A549 (cell line): ENCODE results near the gene PCCB. TPM values are rescaled to one million over a fixed set of nuclear protein-coding genes. Genes with fewer than 3 reads are reported as not detected.
"Not testable (repeated sequence)": the region's sequence is repeated elsewhere in the genome, so short reads cannot be mapped to it uniquely, and the experiment has no call there.

ENCODE experiments used
- ATAC-seq, 2 experiments: fragments of 200-7000 bp in 1 of 2; fragments of >200 bp in 1 of 2; cut with Nextera tagmentation in 1 of 2; cut with Tn5 transposase in 1 of 2; 3 replicates each; pipeline versions ENCODE4 v1.8.0 to v1.9.1; 2018 to 2020; ENCODE audit warnings: mild to moderate bottlenecking in 1 of 2, moderate library complexity in 1 of 2
- CTCF ChIA-PET: fragments of 300-600 bp; sonication (Branson Sonifier 250); formaldehyde crosslinking; extraction: SDS; loops from one replicate; lab custom pipeline; 2021; ENCODE audit warnings: antibody characterized with exemption, inconsistent platforms; lab: Yijun Ruan, JAX
- POLR2A ChIA-PET: fragments of 350-600 bp; formaldehyde crosslinking; extraction: SDS; loops from one replicate; lab custom pipeline; 2021; ENCODE audit warnings: antibody characterized with exemption, inconsistent platforms; lab: Yijun Ruan, JAX
- DNase-seq, 2 experiments: peaks; one replicate each; pipeline versions ENCODE4 v3.0.0 to v3.0.0-alpha.2; 2011 to 2016; ENCODE audit warnings: low read depth in 1 of 2, low spot score in 1 of 2
- FAIRE-seq: peaks from 2 replicates; lab custom pipeline; 2011; peaks lifted over from hg19 to GRCh38; lab: Jason Lieb, UNC
- H3K27ac ChIP-seq, 2 experiments: fragments of >200 bp; sonication (Bioruptor Twin); formaldehyde crosslinking; 3 replicates each; pipeline ENCODE4 v1.5.1; 2016 to 2017
- H3K4me1 ChIP-seq: fragments of >200 bp; sonication (Bioruptor Twin); formaldehyde crosslinking; 3 replicates; pipeline ENCODE4 v1.6.1; 2016
- H3K4me2 ChIP-seq: fragments of >200 bp; sonication (Bioruptor Twin); formaldehyde crosslinking; 3 replicates; pipeline ENCODE4 v1.6.1; 2016
- H3K4me3 ChIP-seq: fragments of >200 bp; sonication (Bioruptor Twin); formaldehyde crosslinking; 3 replicates; pipeline ENCODE4 v1.5.1; 2016
- H3K9me3 ChIP-seq: fragments of >200 bp; sonication (Bioruptor Twin); formaldehyde crosslinking; 3 replicates; pipeline ENCODE4 v1.6.1; 2016
- CBX2 ChIP-seq: fragments of 200-600 bp; sonication (generic); IDR thresholded peaks from 2 replicates; pipeline ENCODE4 v1.6.1; 2016; ENCODE audit warnings: low read depth, mild to moderate bottlenecking, borderline replicate concordance
- CTCF ChIP-seq: fragments of >200 bp; sonication (Bioruptor Twin); formaldehyde crosslinking; IDR thresholded peaks from 3 replicates; pipeline ENCODE4 v1.5.1; 2016
- E2F6 ChIP-seq: IDR thresholded peaks from 2 replicates; pipeline ENCODE4 v1.6.1; 2012; ENCODE audit warnings: low read depth, borderline replicate concordance
- ELK1 ChIP-seq: fragments of 150-350 bp; IDR thresholded peaks from 2 replicates; pipeline ENCODE4 v1.6.1; 2014; ENCODE audit warnings: low read depth, mild to moderate bottlenecking, low read length
- EP300 ChIP-seq, 2 experiments: fragments of >200 bp; sonication (Bioruptor Twin); formaldehyde crosslinking; IDR thresholded peaks; 2 replicates in 1 of 2; 3 replicates in 1 of 2; pipeline ENCODE4 v1.6.1; 2016 to 2017
- FOSL2 ChIP-seq, 2 experiments: fragments of 450-650 bp in 1 of 2; fragments of >200 bp in 1 of 2; sonication (Bioruptor Twin) in 1 of 2; formaldehyde crosslinking; IDR thresholded peaks; 2 replicates each; pipeline versions ENCODE4 v1.5.0 to v1.6.1; 2016 to 2020; ENCODE audit warnings: mild to moderate bottlenecking in 1 of 2, moderate library complexity in 1 of 2
- GATA3 ChIP-seq: IDR thresholded peaks from 2 replicates; pipeline ENCODE4 v1.6.1; 2012; ENCODE audit warnings: borderline replicate concordance
- HOXB13 ChIP-seq: fragments of 250-450 bp; sonication (Bioruptor Pico); IDR thresholded peaks from 2 replicates; pipeline ENCODE4 v1.5.0; 2020; ENCODE audit warnings: low read depth, mild to moderate bottlenecking, moderate library complexity
- JUNB ChIP-seq: fragments of >200 bp; sonication (Bioruptor Twin); formaldehyde crosslinking; IDR thresholded peaks from 2 replicates; pipeline ENCODE4 v1.6.1; 2016
- KDM5A ChIP-seq: fragments of 200-600 bp; sonication (generic); IDR thresholded peaks from 2 replicates; pipeline ENCODE4 v1.6.1; 2016; ENCODE audit warnings: antibody characterized with exemption, mild to moderate bottlenecking
- MAFK ChIP-seq: fragments of 450-650 bp; IDR thresholded peaks from 2 replicates; pipeline ENCODE4 v1.6.1; 2014; ENCODE audit not compliant: partially characterized antibody
- PHF8 ChIP-seq: fragments of 200-600 bp; sonication (generic); IDR thresholded peaks from 2 replicates; pipeline ENCODE4 v1.6.1; 2016; ENCODE audit warnings: low read depth, mild to moderate bottlenecking, antibody characterized with exemption, moderate library complexity, borderline replicate concordance
- POLR2AphosphoS2 ChIP-seq: conservative IDR thresholded peaks from 2 replicates; pipeline ENCODE4 v1.6.1; 2012; ENCODE audit warnings: low read length, improper control_type of control experiment, inconsistent platforms
- RAD21 ChIP-seq, 2 experiments: fragments of >200 bp in 1 of 2; sonication (Bioruptor Twin) in 1 of 2; formaldehyde crosslinking in 1 of 2; IDR thresholded peaks in 1 of 2; conservative IDR thresholded peaks in 1 of 2; 2 replicates in 1 of 2; 3 replicates in 1 of 2; pipeline ENCODE4 v1.6.1; 2012 to 2018; ENCODE audit warnings: inconsistent platforms in 1 of 2
- RFX5 ChIP-seq: fragments of 450-650 bp; IDR thresholded peaks from 2 replicates; pipeline ENCODE4 v1.7.1; 2014; ENCODE audit warnings: antibody characterized with exemption, mild to moderate bottlenecking, moderate library complexity
- SMC3 ChIP-seq: fragments of >200 bp; sonication (Bioruptor Twin); formaldehyde crosslinking; IDR thresholded peaks from 3 replicates; pipeline ENCODE4 v1.6.1; 2018; ENCODE audit warnings: inconsistent platforms
- TFCP2L1 ChIP-seq: fragments of 250-450 bp; sonication (Bioruptor Pico); IDR thresholded peaks from 2 replicates; pipeline ENCODE4 v1.5.0; 2021; ENCODE audit warnings: mild to moderate bottlenecking
- TP53 ChIP-seq: fragments of 250-450 bp; sonication (Bioruptor Pico); IDR thresholded peaks from 2 replicates; pipeline ENCODE4 v1.5.0; 2021; ENCODE audit warnings: mild to moderate bottlenecking, moderate library complexity
- ZC3H11A ChIP-seq: fragments of 450-650 bp; IDR thresholded peaks from 2 replicates; pipeline ENCODE4 v1.6.1; 2014; ENCODE audit warnings: antibody characterized with exemption, mild to moderate bottlenecking
- ZSCAN20 ChIP-seq: fragments of 250-450 bp; sonication (Bioruptor Pico); IDR thresholded peaks from 2 replicates; pipeline ENCODE4 v1.8.0; 2022; ENCODE audit warnings: mild to moderate bottlenecking, moderate library complexity
- WGBS: methylation state at CpG from one replicate; pipeline ENCODE4 v1.1.6; 2017; ENCODE audit errors: missing lambda C conversion rate; 5-methylcytosine and 5-hydroxymethylcytosine counted together
- polyA plus RNA-seq, 4 experiments: library from polyadenylated mRNA; depleted of rRNA in 3 of 4; stranded (reverse); fragments of >200 nt; fragmentation: RNase III in 1 of 4; extraction: RNeasy Plus Mini Kit Qiagen cat#74134 plus additional on column Dnase treatment in 1 of 4; gene quantifications; 2 replicates in 3 of 4; 3 replicates in 1 of 4; pipeline ENCODE4 v1.2.3, GENCODE V29; 2011 to 2017

PCCB gene
- polyA plus RNA-seq, 2 of the 4 experiments (the other 2 are of a cell fraction), result 31.7 to 65.5 TPM

GRCh38 chr3:136266468-136267125 is 16.5 kb downstream of the PCCB start:
- DNase-seq, result peak; percentile 43 to 60
- CTCF ChIA-PET, result interaction anchor here (0.5 to 1.2 kb wide), 3 partner anchors 8 to 668 kb away, joined by 3 to 6 read pairs (median 4); no protein-coding TSS in a partner anchor
- ATAC-seq, result peak; percentile 94 to 99

GRCh38 chr3:136267235-136267634 is 17.1 kb downstream of the PCCB start:
- 92% methylated on average over 6 of the region's 6 CpGs for WGBS
- peaks cover 14% of the 10 kb centered on the region for H3K4me1 ChIP-seq
- no peak for TF ChIP-seq E2F6
- TF ChIP-seq RFX5, result no peak
- no peak for TF ChIP-seq TP53 (CRISPR knock-in tag)
- no peak for TF ChIP-seq TFCP2L1 (CRISPR knock-in tag)
- TF ChIP-seq POLR2AphosphoS2, result no peak
- no peak for TF ChIP-seq ZSCAN20 (CRISPR knock-in tag)
- TF ChIP-seq KDM5A, result no peak
- no peak for TF ChIP-seq MAFK
- no peak for TF ChIP-seq RAD21 (conservative IDR thresholded peaks at IDR 0.05 in 1 of 2, IDR thresholded peaks at IDR 0.05 in 1 of 2)
- TF ChIP-seq SMC3, result no peak
- TF ChIP-seq PHF8, result no peak
- no peak for TF ChIP-seq ELK1
- no peak for TF ChIP-seq HOXB13 (CRISPR knock-in tag)
- no peak for TF ChIP-seq EP300 (IDR thresholded peaks at IDR 0.05)
- no peak for TF ChIP-seq CTCF
- TF ChIP-seq ZC3H11A, result no peak
- H3K27ac ChIP-seq, result peak overlapping the region in 1 of 2 experiments; percentile 82; a peak in 4 of 6 replicates
- no peak for FAIRE-seq
- DNase-seq, result no peak
- POLR2A ChIA-PET, result no interaction called here
- H3K9me3 ChIP-seq, result no peaks in the 10 kb centered on the region
- ATAC-seq, result no peak
- H3K4me3 ChIP-seq, result no peak overlapping the region
- CTCF ChIA-PET, result interaction anchor here (0.5 to 1.2 kb wide), 2 partner anchors 7 to 668 kb away, joined by 3 to 4 read pairs; no protein-coding TSS in a partner anchor
- peak overlapping the region; percentile 65; the same call in 1 of the 3 replicates for H3K4me2 ChIP-seq

More at GRCh38 chr3:136266468-136267125, 16.5 kb downstream of the PCCB start:
- peak; percentile 84 for FAIRE-seq
- not testable (repeated sequence) for H3K9me3 ChIP-seq
- TF ChIP-seq MAFK (peak; percentile 64), GATA3 (peak; percentile 18; the same call in 1 of the 2 replicates), FOSL2 (IDR thresholded peaks at IDR 0.05) (peak; percentile 64), FOSL2 (CRISPR knock-in tag; IDR thresholded peaks at IDR 0.05) (peak; percentile 93), JUNB (peak; percentile 52; the same call in 1 of the 2 replicates)
- TF ChIP-seq, all 56 proteins: peak for 4; not testable (repeated sequence) for 52
- WGBS, result 9% methylated on average over 6 of the region's 6 CpGs
- POLR2A ChIA-PET, result interaction anchor here (0.9 kb wide), 1 partner anchor 70 kb away, joined by 4 read pairs; the partner anchor contains the start of gene MSL2
- Histone ChIP-seq H3K4me2 (peak overlapping the region; percentile 65), H3K4me1 (peaks cover 14% of the 10 kb centered on the region), H3K27ac (peak overlapping the region; percentile 63 to 86)
- H3K4me3 ChIP-seq, result not testable (repeated sequence)

- FAIRE-seq (no peak), ATAC-seq (no peak), DNase-seq (no peak)
- no peak overlapping the region for H3K27ac ChIP-seq
- H3K4me2 ChIP-seq, result no peak overlapping the region
- ChIA-PET POLR2A (no interaction called here), CTCF (no interaction called here)
- TF ChIP-seq CBX2, result no peak
- H3K4me1 ChIP-seq, result peaks cover 14% of the 10 kb centered on the region
- H3K4me3 ChIP-seq, result no peak overlapping the region
- no peaks in the 10 kb centered on the region for H3K9me3 ChIP-seq
- WGBS, result 93% methylated on average over 5 of the region's 5 CpGs
Observed at GRCh38 chr3:136270179-136270578, 20.0 kb downstream of the PCCB start.

GRCh38 chr3:136271626-136272025 is 21.5 kb downstream of the PCCB start:
- H3K4me2 ChIP-seq, POLR2A ChIA-PET, DNase-seq, H3K4me3 ChIP-seq, H3K4me1 ChIP-seq, H3K9me3 ChIP-seq, FAIRE-seq, H3K27ac ChIP-seq, ATAC-seq, CTCF ChIA-PET: not testable (repeated sequence)
- WGBS, result 69% methylated on average over 2 of the region's 2 CpGs
